ENCODE results near the gene PHPT1.

DNA sequence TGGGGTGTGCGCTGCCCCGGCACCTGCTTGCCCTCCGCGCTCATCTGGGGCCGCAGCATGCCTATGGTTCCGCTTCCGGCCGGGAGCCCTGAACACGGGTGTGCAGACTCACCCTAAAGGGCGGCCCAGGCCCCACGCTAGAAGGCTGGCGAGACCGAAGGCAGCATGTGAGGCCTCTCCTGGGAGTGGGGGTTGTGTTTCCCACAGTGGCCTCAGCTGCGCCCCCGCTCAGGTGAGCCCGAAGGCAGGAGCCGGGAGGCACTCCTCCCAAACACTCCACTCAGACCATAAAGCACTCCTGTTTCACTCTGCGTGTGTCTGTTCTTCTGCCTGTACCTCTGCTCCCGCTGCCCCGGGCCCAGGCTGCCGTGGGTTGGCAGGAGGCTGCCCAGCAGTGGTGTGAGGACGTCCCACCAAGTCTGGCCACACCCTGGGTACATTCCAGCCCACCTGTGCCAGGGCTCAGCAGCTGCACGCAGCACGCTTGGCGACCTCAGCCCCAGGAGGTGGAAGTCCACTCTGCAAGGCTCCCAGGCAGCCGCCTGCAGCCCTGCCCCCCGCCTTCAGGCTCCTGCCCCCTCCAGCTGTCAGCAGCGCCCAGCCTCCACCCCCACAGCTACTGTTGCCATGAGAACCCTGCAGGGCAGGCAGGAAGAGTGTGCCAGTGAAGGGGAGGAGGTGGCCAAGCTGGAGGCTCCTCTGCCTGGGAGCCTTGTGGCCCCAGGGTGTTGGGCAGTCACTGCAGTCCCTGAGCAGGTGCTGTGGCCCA lies 8.1 kb upstream of the PHPT1 start:
- TF ChIP-seq EZH2 (IDR thresholded peaks at IDR 0.05; ENCODE audit: low read length, missing control alignments) (no peak), CTCF (conservative IDR thresholded peaks at IDR 0.05 in 1 of 2, IDR thresholded peaks at IDR 0.05 in 1 of 2; ENCODE audit: low read depth in 1 of 2, low read length in 2 of 2) (no peak)
